HFFc6 (cell line): ENCODE data around the gene FSTL4. TPM values are rescaled to one million over a fixed set of nuclear protein-coding genes. Genes with fewer than 3 reads are reported as not detected.

ENCODE experiments used
- DNase-seq: peaks from one replicate; pipeline ENCODE4 v3.0.0-alpha.2; 2018
- H3K27ac Mint-ChIP-seq: 2 replicates; pipeline ENCODE4 v1.8.0; 2020; ENCODE audit warnings: mild to moderate bottlenecking, mixed read lengths
- H3K27me3 Mint-ChIP-seq: 2 replicates; pipeline ENCODE4 v1.8.0; 2021; ENCODE audit warnings: mild to moderate bottlenecking, moderate library complexity, mixed read lengths; ENCODE audit not compliant: insufficient read depth
- H3K36me3 Mint-ChIP-seq: 2 replicates; pipeline ENCODE4 v1.8.0; 2021; ENCODE audit warnings: low read depth, mixed read lengths
- H3K4me1 Mint-ChIP-seq: 2 replicates; pipeline ENCODE4 v1.8.0; 2020; ENCODE audit warnings: low read depth, mixed read lengths
- H3K4me3 Mint-ChIP-seq: 2 replicates; pipeline ENCODE4 v1.8.0; 2020; ENCODE audit warnings: mild to moderate bottlenecking, moderate library complexity, mixed read lengths
- H3K9me3 Mint-ChIP-seq: 2 replicates; pipeline ENCODE4 v1.8.0; 2020; ENCODE audit warnings: mild to moderate bottlenecking, mixed read lengths
- total RNA-seq, 6 experiments: library from RNA; stranded (reverse); fragmentation: NEBNext Ultra II Directional; extraction: Animal tissue kit (Norgen Biotek cat#: 25700); gene quantifications; 2 replicates in 1 of 6; 3 replicates in 5 of 6; pipeline ENCODE4 v1.2.3, GENCODE V29; 2021
- TF ChIP-seq, protein P1 (sequence below): fragments of 200-600 bp; sonication (generic); IDR thresholded peaks from 2 replicates; pipeline ENCODE4 v1.5.0; 2021; ENCODE audit warnings: antibody characterized with exemption, mild to moderate bottlenecking

FSTL4 gene
- total RNA-seq, 6 experiments from 2014 or later = not detected

DNA sequence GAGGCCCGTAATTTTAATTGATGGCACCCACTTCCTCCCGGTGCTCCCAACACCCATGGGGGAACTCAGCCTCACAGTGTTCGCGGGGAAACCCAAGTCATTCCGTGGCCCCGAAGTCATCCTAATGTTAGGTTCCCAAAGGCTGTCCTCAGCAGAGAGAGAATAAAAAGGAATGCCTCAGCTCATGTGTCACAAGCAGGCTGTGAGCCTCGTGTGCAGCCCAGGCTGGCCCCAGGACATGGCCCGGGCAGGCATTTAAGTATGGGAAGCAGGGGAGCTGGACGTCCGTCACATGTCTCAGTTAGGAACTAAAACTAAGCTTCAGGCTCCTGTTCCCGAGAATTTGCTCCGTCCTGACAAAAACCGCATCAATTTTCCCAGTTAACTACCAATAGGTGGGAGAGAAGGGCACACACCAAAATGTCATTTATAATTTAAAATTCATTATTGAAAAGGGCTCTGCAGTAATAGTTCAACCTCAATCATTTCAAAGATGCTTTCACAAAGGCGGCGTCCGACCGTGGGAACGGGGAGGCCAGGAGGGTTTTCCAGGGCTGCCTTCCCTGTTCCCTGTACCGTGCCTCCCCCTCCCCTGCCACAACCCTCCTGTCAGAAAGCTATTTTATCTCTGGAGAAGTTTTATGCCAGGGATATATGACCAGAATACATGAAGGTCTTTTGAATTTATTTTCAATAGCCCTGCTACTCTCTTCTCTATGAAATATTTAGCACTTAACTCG lies 137.3 kb downstream of the FSTL4 start:
- Mint-ChIP-seq H3K27me3 (peaks cover 27% of the 10 kb centered on the region), H3K9me3 (no peaks in the 10 kb centered on the region), H3K4me3 (no peak overlapping the region), H3K4me1 (peaks cover 6% of the 10 kb centered on the region; the same call in 1 of the 2 replicates), H3K36me3 (no peaks in the 10 kb centered on the region), H3K27ac (no peak overlapping the region)
- DNase-seq = no peak
- TF ChIP-seq, protein P1, sequence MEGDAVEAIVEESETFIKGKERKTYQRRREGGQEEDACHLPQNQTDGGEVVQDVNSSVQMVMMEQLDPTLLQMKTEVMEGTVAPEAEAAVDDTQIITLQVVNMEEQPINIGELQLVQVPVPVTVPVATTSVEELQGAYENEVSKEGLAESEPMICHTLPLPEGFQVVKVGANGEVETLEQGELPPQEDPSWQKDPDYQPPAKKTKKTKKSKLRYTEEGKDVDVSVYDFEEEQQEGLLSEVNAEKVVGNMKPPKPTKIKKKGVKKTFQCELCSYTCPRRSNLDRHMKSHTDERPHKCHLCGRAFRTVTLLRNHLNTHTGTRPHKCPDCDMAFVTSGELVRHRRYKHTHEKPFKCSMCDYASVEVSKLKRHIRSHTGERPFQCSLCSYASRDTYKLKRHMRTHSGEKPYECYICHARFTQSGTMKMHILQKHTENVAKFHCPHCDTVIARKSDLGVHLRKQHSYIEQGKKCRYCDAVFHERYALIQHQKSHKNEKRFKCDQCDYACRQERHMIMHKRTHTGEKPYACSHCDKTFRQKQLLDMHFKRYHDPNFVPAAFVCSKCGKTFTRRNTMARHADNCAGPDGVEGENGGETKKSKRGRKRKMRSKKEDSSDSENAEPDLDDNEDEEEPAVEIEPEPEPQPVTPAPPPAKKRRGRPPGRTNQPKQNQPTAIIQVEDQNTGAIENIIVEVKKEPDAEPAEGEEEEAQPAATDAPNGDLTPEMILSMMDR = no peak

- Mint-ChIP-seq H3K4me1 (peaks cover 6% of the 10 kb centered on the region; the same call in 1 of the 2 replicates), H3K9me3 (no peaks in the 10 kb centered on the region), H3K27ac (no peak overlapping the region), H3K4me3 (no peak overlapping the region), H3K36me3 (no peaks in the 10 kb centered on the region), H3K27me3 (peaks cover 21% of the 10 kb centered on the region)
- no peak for DNase-seq
- TF ChIP-seq, protein P1 = no peak
Observed at GRCh38 chr5:133473291-133473690, 139.1 kb downstream of the FSTL4 start.

- Mint-ChIP-seq H3K9me3 (no peaks in the 10 kb centered on the region), H3K27me3 (peaks cover 20% of the 10 kb centered on the region), H3K4me1 (peaks cover 6% of the 10 kb centered on the region; the same call in 1 of the 2 replicates), H3K4me3 (no peak overlapping the region), H3K36me3 (no peaks in the 10 kb centered on the region), H3K27ac (no peak overlapping the region)
- TF ChIP-seq, protein P1 = no peak
- DNase-seq = no peak
Observed at GRCh38 chr5:133472829-133473228, 139.5 kb downstream of the FSTL4 start.

- Mint-ChIP-seq H3K9me3 (no peaks in the 10 kb centered on the region), H3K27ac (no peak overlapping the region), H3K36me3 (no peaks in the 10 kb centered on the region), H3K4me1 (peaks cover 6% of the 10 kb centered on the region; the same call in 1 of the 2 replicates), H3K4me3 (no peak overlapping the region), H3K27me3 (peaks cover 18% of the 10 kb centered on the region)
- TF ChIP-seq, protein P1 = no peak
- no peak for DNase-seq
Observed at GRCh38 chr5:133471699-133472098, 140.6 kb downstream of the FSTL4 start.

GRCh38 chr5:133470841-133471240 lies 141.5 kb downstream of the FSTL4 start:
- no peak overlapping the region for H3K4me3 Mint-ChIP-seq
- TF ChIP-seq, protein P1 = no peak
- no peaks in the 10 kb centered on the region for H3K36me3 Mint-ChIP-seq
- H3K27me3 Mint-ChIP-seq = peaks cover 16% of the 10 kb centered on the region
- peaks cover 3% of the 10 kb centered on the region; the same call in 1 of the 2 replicates for H3K4me1 Mint-ChIP-seq
- H3K9me3 Mint-ChIP-seq = no peaks in the 10 kb centered on the region
- H3K27ac Mint-ChIP-seq = no peak overlapping the region
- DNase-seq = no peak
